ENCODE measurements around the gene MCEE.
A peak's percentile ranks its signal among the peaks of the same experiment; 100 is the strongest.

Gene MCEE

GRCh38 chr2:71082402-71083252 is 47.4 kb downstream of the MCEE start:
- DNase-seq (ENCODE audit: low spot score) (no peak), ATAC-seq (ENCODE audit: low read depth) (no peak)
- H3K36me3 ChIP-seq (ENCODE audit: low read depth), result 0 out of 2 replicates have a peak, but pooled peaks cover 4% of the 10 kb centered on the region
- H3K4me3 ChIP-seq (ENCODE audit: severe bottlenecking), result no peak overlapping the region
- H3K27me3 ChIP-seq (ENCODE audit: insufficient read depth, poor library complexity, severe bottlenecking), result no peaks in the 10 kb centered on the region
- H3K27ac ChIP-seq (ENCODE audit: poor library complexity, severe bottlenecking), result no peak overlapping the region
- TF ChIP-seq, protein P1, sequence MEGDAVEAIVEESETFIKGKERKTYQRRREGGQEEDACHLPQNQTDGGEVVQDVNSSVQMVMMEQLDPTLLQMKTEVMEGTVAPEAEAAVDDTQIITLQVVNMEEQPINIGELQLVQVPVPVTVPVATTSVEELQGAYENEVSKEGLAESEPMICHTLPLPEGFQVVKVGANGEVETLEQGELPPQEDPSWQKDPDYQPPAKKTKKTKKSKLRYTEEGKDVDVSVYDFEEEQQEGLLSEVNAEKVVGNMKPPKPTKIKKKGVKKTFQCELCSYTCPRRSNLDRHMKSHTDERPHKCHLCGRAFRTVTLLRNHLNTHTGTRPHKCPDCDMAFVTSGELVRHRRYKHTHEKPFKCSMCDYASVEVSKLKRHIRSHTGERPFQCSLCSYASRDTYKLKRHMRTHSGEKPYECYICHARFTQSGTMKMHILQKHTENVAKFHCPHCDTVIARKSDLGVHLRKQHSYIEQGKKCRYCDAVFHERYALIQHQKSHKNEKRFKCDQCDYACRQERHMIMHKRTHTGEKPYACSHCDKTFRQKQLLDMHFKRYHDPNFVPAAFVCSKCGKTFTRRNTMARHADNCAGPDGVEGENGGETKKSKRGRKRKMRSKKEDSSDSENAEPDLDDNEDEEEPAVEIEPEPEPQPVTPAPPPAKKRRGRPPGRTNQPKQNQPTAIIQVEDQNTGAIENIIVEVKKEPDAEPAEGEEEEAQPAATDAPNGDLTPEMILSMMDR (IDR thresholded peaks at IDR 0.05; ENCODE audit: poor library complexity, severe bottlenecking), result no peak
- no peaks in the 10 kb centered on the region for H3K4me1 ChIP-seq (ENCODE audit: insufficient read depth, poor library complexity, severe bottlenecking)
- no peaks in the 10 kb centered on the region for H3K9me3 ChIP-seq (ENCODE audit: severe bottlenecking)

DNA sequence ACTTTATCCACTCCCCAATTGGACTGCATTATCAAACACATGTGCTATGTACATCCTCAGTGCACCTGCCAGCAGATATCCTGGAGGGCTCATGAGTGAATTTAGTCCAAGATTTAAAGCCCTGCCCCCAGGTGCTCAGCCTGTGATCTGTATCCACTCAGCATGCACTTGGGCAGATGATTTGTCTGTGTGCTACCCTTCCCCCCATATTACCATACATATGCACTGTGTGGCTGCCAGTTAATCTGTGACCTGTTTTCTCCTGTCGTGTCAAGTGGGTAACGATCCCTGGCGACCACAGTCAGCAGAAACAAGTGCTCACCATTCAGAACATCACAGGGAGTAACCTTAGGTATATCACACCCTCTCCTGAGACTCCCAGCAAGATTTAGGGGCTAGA is 51.4 kb downstream of the MCEE start:
- Histone ChIP-seq H3K36me3 (ENCODE audit: low read depth) (peaks cover 19% of the 10 kb centered on the region), H3K4me1 (ENCODE audit: insufficient read depth, poor library complexity, severe bottlenecking) (no peaks in the 10 kb centered on the region), H3K9me3 (ENCODE audit: severe bottlenecking) (no peaks in the 10 kb centered on the region), H3K27me3 (ENCODE audit: insufficient read depth, poor library complexity, severe bottlenecking) (no peaks in the 10 kb centered on the region), H3K27ac (ENCODE audit: poor library complexity, severe bottlenecking) (no peak overlapping the region), H3K4me3 (ENCODE audit: severe bottlenecking) (no peak overlapping the region)
- TF ChIP-seq, protein P1 (IDR thresholded peaks at IDR 0.05; ENCODE audit: poor library complexity, severe bottlenecking), result no peak
- DNase-seq (ENCODE audit: low spot score), result no peak
- no peak for ATAC-seq (ENCODE audit: low read depth)

DNA sequence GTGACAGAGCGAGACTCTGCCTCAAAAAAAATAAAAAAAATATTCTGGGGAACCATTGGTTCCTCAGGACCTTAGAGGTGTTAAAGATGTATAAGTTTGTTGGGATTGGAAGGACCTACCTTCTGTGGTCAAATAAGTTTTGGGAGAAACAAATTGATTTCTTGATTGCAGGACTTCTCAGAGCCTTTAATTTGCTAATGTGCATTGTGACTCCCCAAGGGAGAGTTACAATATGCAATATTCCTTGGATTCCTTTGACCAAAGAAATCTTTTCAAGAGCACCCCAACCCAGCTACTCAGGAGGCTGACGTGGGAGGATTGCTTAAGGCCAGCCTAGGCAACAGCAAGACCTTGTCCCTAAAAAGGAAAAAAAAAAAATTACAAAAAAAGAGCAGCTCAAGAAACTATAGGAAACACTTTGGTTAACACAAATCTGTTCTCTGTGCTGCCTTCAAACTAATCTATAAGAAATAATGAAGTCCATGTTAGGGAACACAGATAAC is 55.1 kb downstream of the MCEE start:
- DNase-seq (ENCODE audit: low spot score), result no peak
- Histone ChIP-seq H3K9me3 (ENCODE audit: severe bottlenecking) (no peaks in the 10 kb centered on the region), H3K4me1 (ENCODE audit: insufficient read depth, poor library complexity, severe bottlenecking) (peaks cover 7% of the 10 kb centered on the region), H3K27me3 (ENCODE audit: insufficient read depth, poor library complexity, severe bottlenecking) (no peaks in the 10 kb centered on the region), H3K36me3 (ENCODE audit: low read depth) (peaks cover 24% of the 10 kb centered on the region), H3K27ac (ENCODE audit: poor library complexity, severe bottlenecking) (no peak overlapping the region), H3K4me3 (ENCODE audit: severe bottlenecking) (no peak overlapping the region)
- TF ChIP-seq, protein P1 (IDR thresholded peaks at IDR 0.05; ENCODE audit: poor library complexity, severe bottlenecking), result no peak
- no peak for ATAC-seq (ENCODE audit: low read depth)

DNA sequence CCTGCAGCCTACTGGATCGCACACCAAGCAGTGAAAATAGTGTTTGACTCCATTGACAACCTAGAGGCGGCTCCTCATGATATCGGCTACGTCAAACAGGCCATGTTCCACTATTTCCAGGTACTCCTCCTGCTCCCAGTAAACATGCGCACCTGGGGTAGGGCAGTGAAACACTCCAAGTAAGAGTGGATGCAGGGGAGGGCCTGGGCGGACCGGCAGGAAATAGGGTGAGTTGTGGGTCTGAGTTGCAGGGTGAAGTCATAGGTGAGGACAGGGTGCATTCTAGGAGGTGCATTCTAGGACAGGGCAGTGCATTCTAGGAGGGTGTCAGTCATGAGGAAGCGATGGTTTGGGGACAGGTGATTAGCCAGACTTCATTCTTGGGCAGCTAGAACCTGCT is 56.6 kb downstream of the MCEE start:
- ATAC-seq (ENCODE audit: low read depth), result no peak
- peaks cover 12% of the 10 kb centered on the region for H3K4me1 ChIP-seq (ENCODE audit: insufficient read depth, poor library complexity, severe bottlenecking)
- H3K36me3 ChIP-seq (ENCODE audit: low read depth), result peaks cover 24% of the 10 kb centered on the region
- H3K27me3 ChIP-seq (ENCODE audit: insufficient read depth, poor library complexity, severe bottlenecking), result no peaks in the 10 kb centered on the region
- H3K9me3 ChIP-seq (ENCODE audit: severe bottlenecking), result no peaks in the 10 kb centered on the region
- no peak overlapping the region for H3K4me3 ChIP-seq (ENCODE audit: severe bottlenecking)
- TF ChIP-seq, protein P1 (IDR thresholded peaks at IDR 0.05; ENCODE audit: poor library complexity, severe bottlenecking), result no peak
- no peak overlapping the region for H3K27ac ChIP-seq (ENCODE audit: poor library complexity, severe bottlenecking)
- DNase-seq (ENCODE audit: low spot score), result no peak

DNA sequence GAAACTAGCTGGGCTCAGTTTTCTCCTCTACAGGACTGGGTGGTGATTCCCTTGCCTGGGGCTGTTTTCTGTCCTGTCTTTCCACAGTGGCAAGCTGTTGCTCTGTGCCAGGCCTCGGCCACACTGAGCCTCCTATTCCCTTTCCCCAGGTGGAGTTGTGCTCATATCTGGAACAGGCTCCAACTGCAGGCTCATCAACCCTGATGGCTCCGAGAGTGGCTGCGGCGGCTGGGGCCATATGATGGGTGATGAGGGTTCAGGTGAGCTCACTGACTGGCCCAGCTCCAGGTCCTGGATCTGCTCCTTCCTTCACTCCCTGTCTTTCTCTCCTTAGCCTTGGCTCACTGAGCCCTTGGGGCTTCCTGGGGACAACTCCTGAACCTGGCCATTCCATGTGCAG is 57.5 kb downstream of the MCEE start:
- Histone ChIP-seq H3K27me3 (ENCODE audit: insufficient read depth, poor library complexity, severe bottlenecking) (no peaks in the 10 kb centered on the region), H3K4me3 (ENCODE audit: severe bottlenecking) (no peak overlapping the region), H3K36me3 (ENCODE audit: low read depth) (peaks cover 21% of the 10 kb centered on the region), H3K4me1 (ENCODE audit: insufficient read depth, poor library complexity, severe bottlenecking) (peaks cover 12% of the 10 kb centered on the region), H3K9me3 (ENCODE audit: severe bottlenecking) (no peaks in the 10 kb centered on the region), H3K27ac (ENCODE audit: poor library complexity, severe bottlenecking) (peak overlapping the region; percentile 36)
- DNase-seq (ENCODE audit: low spot score), result no peak
- no peak for ATAC-seq (ENCODE audit: low read depth)
- TF ChIP-seq, protein P1 (IDR thresholded peaks at IDR 0.05; ENCODE audit: poor library complexity, severe bottlenecking), result no peak
